Stimulated activated CD4-positive, alpha-beta T cell treated with anti-CD3 and anti-CD28 coated beads, Interleukin-15, amount 100 ng/mL, for 48 hours (primary cell): ENCODE measurements around the gene RANBP9.

Experiments used
- DNase-seq, 2 donors: peaks; one replicate each; pipeline ENCODE4 v3.0.0-alpha.2; 2020; ENCODE audit warnings: low read depth in 2 of 2

RANBP9 gene

GRCh38 chr6:13710552-13711323, 897 bp downstream of the RANBP9 start:
- peak in 1 of 2 donors; percentile 11 for DNase-seq

GRCh38 chr6:13709689-13710551, 1.7 kb downstream of the RANBP9 start:
- no peak for DNase-seq

DNA sequence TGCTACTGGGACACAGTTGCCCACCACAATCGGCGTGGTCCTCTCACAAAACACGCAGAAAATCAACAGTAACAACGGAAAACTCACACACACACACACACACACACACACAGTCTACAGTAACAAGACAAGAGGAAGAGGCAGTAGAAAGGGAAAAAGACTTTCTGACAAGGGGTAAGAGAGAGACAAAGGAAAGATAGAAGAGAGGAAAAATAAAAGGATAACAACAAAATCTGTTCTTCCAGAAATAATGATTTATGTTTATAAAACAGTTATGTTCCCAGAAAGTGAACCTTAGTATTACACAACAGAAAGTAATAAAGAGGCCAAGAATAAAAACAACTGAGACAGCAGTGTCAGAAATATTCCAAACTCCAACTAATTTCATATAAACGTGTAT, 2.9 kb downstream of the RANBP9 start:
- DNase-seq = no peak

- DNase-seq = no peak
These were observed 8.1 kb downstream of the RANBP9 start for GRCh38 chr6:13703496-13703895.

DNA sequence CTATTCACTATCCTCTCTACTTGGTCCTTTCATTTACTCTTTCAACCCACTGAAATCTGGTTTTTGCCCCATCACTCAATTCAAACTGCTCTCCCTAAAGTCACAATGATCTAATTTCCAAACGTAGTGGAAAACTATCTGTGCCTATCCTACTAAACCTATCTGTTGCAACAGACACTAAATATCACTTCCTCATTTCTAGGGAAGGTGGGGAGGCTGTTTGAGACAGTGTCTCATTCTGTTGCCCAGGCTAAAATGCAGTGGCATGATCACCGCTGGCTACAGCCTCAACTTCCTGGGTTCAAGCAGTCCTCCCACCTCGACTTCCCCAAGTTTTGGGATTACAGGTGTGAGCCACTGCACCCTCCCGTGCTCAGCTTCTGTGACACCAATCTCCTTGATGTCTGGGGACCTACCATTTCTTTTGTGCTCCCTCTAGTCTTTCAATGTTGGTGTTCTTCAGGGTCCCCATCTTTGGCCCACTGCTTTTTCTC, 8.8 kb downstream of the RANBP9 start:
- DNase-seq = no peak

- DNase-seq = no peak
These were observed 11.4 kb downstream of the RANBP9 start for GRCh38 chr6:13700232-13700631.

- no peak for DNase-seq
These were observed 12.9 kb downstream of the RANBP9 start for GRCh38 chr6:13698715-13699114.

DNA sequence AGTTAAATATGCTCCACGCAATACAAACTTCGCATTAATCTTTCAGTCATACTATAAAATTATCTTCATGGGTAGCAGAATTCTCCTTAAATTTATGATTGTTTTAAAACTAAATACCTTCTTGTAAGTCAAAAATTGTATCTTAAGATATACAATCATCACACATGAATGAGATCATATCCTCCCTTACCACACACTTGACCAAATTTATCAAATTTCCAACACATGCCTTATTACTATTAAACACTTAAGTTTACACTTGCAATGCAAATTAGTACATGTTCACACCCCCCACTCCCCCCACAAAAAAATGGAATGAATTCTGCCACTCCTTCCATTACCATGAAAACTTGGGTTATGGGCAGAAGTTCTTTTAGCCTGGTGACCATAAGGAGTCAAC, 13.8 kb downstream of the RANBP9 start:
- DNase-seq = no peak

GRCh38 chr6:13696226-13696625, 15.4 kb downstream of the RANBP9 start:
- DNase-seq = no peak

DNA sequence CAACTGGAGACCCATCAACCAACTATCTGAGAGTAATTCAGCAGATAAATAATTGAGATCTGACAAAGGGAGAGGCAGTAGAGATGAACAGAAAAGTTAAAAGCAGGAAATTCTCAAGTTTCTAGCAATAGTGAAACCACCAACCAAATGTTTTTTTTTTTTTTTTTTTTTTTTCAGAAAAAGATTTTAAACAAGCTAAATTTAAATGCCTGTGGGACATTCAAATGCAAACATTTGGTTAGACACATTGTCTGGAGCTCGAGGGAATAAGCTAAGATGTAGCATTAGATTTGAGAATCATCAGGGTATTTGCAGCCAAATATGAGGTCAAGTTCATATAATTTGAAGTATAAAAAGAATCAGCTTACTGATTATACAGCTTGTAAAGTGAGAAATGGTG, 16.4 kb downstream of the RANBP9 start:
- DNase-seq = no peak

- no peak for DNase-seq
These were observed 17.1 kb downstream of the RANBP9 start for GRCh38 chr6:13694562-13694961.

GRCh38 chr6:13689511-13690256, 22.0 kb downstream of the RANBP9 start:
- DNase-seq = no peak

GRCh38 chr6:13688692-13689196, 22.9 kb downstream of the RANBP9 start:
- no peak for DNase-seq

- DNase-seq = no peak
These were observed 23.7 kb downstream of the RANBP9 start for GRCh38 chr6:13687917-13688351.

DNA sequence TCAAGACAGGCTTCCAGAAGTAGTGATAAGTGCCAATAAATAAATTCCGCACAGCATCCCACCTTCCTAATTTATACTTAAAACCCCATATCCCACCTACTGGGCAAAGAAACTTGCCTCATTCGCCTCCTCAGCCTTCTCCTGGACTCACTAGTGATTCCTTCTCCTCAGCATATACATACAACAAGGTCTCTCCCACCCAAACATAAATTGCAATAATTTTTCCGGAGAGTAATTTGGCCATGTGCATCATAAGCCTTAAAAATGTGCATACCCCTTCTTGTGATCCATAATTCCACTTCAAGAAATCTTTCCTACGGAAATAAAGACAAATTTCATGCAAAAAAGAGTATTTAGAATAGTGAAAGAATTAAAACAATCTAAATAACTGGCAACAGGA, 26.8 kb downstream of the RANBP9 start:
- no peak for DNase-seq

DNA sequence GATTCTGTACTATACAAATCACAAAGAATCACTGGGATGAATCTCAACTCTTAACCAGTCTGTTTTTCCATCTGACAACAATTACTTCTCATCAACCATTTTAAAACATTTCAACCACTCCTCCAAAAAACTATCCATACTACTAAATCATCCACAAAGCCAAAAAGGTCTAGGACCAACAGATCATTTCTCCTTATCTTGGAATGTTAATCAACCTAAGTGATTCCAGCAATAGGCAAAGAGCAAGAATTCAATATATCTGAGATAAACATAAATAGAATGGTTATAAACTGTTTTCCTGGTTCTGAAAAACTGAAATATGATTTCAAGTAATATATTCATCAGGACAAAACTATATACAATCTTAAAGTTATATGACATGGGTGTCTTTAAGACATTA, 28.6 kb downstream of the RANBP9 start:
- no peak for DNase-seq

- DNase-seq = no peak
These were observed 29.3 kb downstream of the RANBP9 start for GRCh38 chr6:13682346-13682745.

GRCh38 chr6:13681305-13682061, 30.2 kb downstream of the RANBP9 start:
- DNase-seq = no peak

DNA sequence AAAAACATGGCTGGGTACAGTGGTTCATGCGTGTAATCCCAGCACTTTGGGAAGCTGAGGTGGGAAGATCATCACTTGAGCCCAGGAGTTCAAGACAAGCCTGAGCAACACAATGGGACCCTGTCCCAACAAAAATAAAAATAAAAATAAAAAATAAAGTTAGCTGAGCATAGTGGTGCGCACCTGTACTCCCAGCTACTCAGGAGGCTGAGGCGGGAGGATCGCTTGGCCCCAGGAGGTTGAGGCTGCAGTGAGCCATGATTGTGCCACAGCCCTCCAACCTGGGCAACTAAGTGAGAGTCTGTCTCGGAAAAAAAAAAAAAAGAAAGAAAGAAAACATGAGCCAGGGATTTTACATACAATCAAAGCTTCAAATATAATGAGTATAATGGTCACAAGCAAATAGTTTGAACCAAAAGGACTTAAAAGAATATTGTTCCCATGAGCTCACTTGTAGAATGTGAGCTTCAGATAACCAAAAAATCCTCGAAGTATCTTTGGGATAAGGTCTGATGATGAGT, 31.1 kb downstream of the RANBP9 start:
- no peak for DNase-seq

GRCh38 chr6:13679996-13680395, 31.6 kb downstream of the RANBP9 start:
- DNase-seq = no peak
